HEK293T (cell line): Measurements from ENCODE around the gene ARFIP1.
A peak's percentile ranks its signal among the peaks of the same experiment; 100 is the strongest.

ENCODE experiments used
- CTCF ChIA-PET: fragments of 350-600 bp; formaldehyde crosslinking; extraction: SDS; loops from one replicate; lab custom pipeline; 2021; ENCODE audit warnings: antibody characterized with exemption, inconsistent platforms; lab: Yijun Ruan, JAX
- POLR2A ChIA-PET: fragments of 350-600 bp; formaldehyde crosslinking; extraction: SDS; loops from one replicate; lab custom pipeline; 2020; ENCODE audit warnings: antibody characterized with exemption, inconsistent platforms; lab: Yijun Ruan, JAX
- DNase-seq: peaks from one replicate; pipeline ENCODE4 v3.0.0; 2012; ENCODE audit warnings: mixed read lengths; ENCODE audit errors: extremely low spot score
- ARNT ChIP-seq: fragments of 450-650 bp; IDR thresholded peaks from 2 replicates; pipeline ENCODE4 v1.6.1; 2017; ENCODE audit warnings: mild to moderate bottlenecking
- BHLHE40 ChIP-seq: fragments of 450-650 bp; IDR thresholded peaks from 2 replicates; pipeline ENCODE4 v1.6.1; 2016; ENCODE audit warnings: mild to moderate bottlenecking, moderate library complexity, borderline replicate concordance
- CTBP1 ChIP-seq: fragments of 450-650 bp; IDR thresholded peaks from 2 replicates; pipeline ENCODE4 v1.6.1; 2016; ENCODE audit warnings: borderline replicate concordance
- ELF4 ChIP-seq: fragments of 450-650 bp; IDR thresholded peaks from 2 replicates; pipeline ENCODE4 v1.6.1; 2017; ENCODE audit warnings: antibody characterized with exemption
- FOXA1 ChIP-seq: fragments of 450-650 bp; IDR thresholded peaks from 2 replicates; pipeline ENCODE4 v1.6.1; 2016; ENCODE audit warnings: mild to moderate bottlenecking
- FOXK2 ChIP-seq: fragments of 450-650 bp; IDR thresholded peaks from 2 replicates; pipeline ENCODE4 v1.6.1; 2016; ENCODE audit warnings: mild to moderate bottlenecking
- FOXM1 ChIP-seq: fragments of 450-650 bp; IDR thresholded peaks from 2 replicates; pipeline ENCODE4 v1.6.1; 2017; ENCODE audit warnings: mild to moderate bottlenecking, borderline replicate concordance
- HDGF ChIP-seq: fragments of 450-650 bp; IDR thresholded peaks from 2 replicates; pipeline ENCODE4 v1.6.1; 2017; ENCODE audit warnings: antibody characterized with exemption, borderline replicate concordance
- L3MBTL2 ChIP-seq: fragments of 450-650 bp; conservative IDR thresholded peaks from 2 replicates; pipeline ENCODE4 v1.6.1; 2016; ENCODE audit warnings: mild to moderate bottlenecking
- LEF1 ChIP-seq: fragments of 450-650 bp; IDR thresholded peaks from 2 replicates; pipeline ENCODE4 v1.6.1; 2017; ENCODE audit warnings: mild to moderate bottlenecking, borderline replicate concordance
- NFRKB ChIP-seq: fragments of 450-650 bp; IDR thresholded peaks from 2 replicates; pipeline ENCODE4 v1.6.1; 2016; ENCODE audit warnings: mild to moderate bottlenecking, moderate library complexity
- PKNOX1 ChIP-seq: fragments of 450-650 bp; IDR thresholded peaks from 2 replicates; pipeline ENCODE4 v1.6.1; 2016
- SP1 ChIP-seq: fragments of 450-650 bp; IDR thresholded peaks from 2 replicates; pipeline ENCODE4 v1.6.1; 2017
- SUZ12 ChIP-seq: fragments of 450-650 bp; IDR thresholded peaks from 2 replicates; pipeline ENCODE4 v1.6.1; 2016; ENCODE audit warnings: mild to moderate bottlenecking
- TARDBP ChIP-seq: fragments of 450-650 bp; IDR thresholded peaks from 2 replicates; pipeline ENCODE4 v1.6.1; 2016
- ZNF384 ChIP-seq: fragments of 450-650 bp; IDR thresholded peaks from 2 replicates; pipeline ENCODE4 v1.6.1; 2016

The ARFIP1 gene

DNA sequence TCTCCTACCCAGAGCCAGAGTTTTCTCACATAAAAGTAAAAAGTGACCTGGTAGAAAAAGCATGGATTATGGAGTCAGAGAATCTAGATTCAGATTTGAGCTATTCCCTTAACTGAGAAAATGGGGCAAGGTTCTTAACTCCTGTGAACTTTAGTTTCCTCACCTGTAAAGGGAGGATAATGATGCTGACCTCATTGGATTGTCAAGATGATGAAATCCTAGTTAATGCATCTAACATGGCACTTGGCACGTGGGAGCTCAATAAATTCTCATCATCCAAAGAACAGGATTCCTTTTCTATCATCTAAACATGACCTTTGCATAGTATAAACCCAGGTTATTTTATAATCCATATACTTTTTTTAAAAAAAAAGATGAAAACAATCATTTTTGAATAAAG lies 175.0 kb downstream of the ARFIP1 start:
- POLR2A ChIA-PET, result no interaction called here

GRCh38 chr4:152956147-152956546 lies 176.4 kb downstream of the ARFIP1 start:
- no peak for TF ChIP-seq ARNT
- TF ChIP-seq LEF1, result no peak
- TF ChIP-seq SP1, result no peak
- no peak for TF ChIP-seq ELF4
- TF ChIP-seq SUZ12, result no peak
- TF ChIP-seq L3MBTL2, result no peak
- TF ChIP-seq FOXM1, result no peak
- TF ChIP-seq ZNF384, result no peak
- ChIA-PET POLR2A (interaction anchor here (0.8 kb wide), 1 partner anchor 20 kb away, joined by 3 read pairs; the partner anchor contains the start of gene FHDC1), CTCF (interaction anchor here (1.0 kb wide), 1 partner anchor 13 kb away, joined by 3 read pairs; no protein-coding TSS in a partner anchor)
- no peak for DNase-seq

More for the DNA sequence above, 175.0 kb downstream of the ARFIP1 start:
- DNase-seq, result no peak
- TF ChIP-seq ELF4, result no peak
- no peak for TF ChIP-seq FOXK2
- no peak for TF ChIP-seq TARDBP
- no peak for TF ChIP-seq CTBP1
- no peak for TF ChIP-seq PKNOX1
- TF ChIP-seq ARNT, result no peak
- no peak for TF ChIP-seq FOXA1
- TF ChIP-seq FOXM1, result no peak
- no peak for TF ChIP-seq LEF1
- no peak for TF ChIP-seq L3MBTL2
- no peak for TF ChIP-seq BHLHE40
- no peak for TF ChIP-seq HDGF
- TF ChIP-seq SUZ12, result no peak
- no peak for TF ChIP-seq ZNF384
- no peak for TF ChIP-seq NFRKB
- CTCF ChIA-PET, result interaction anchor here (0.5 to 1.3 kb wide), 2 partner anchors 9 to 750 kb away, joined by 3 to 5 read pairs; no protein-coding TSS in a partner anchor

- DNase-seq, result no peak
- ChIA-PET CTCF (interaction anchor here (1.0 kb wide), 1 partner anchor 13 kb away, joined by 3 read pairs; no protein-coding TSS in a partner anchor), POLR2A (interaction anchor here (0.8 to 1.1 kb wide), 2 partner anchors 12 to 21 kb away, joined by 3 read pairs; partner anchors contain the start of gene FHDC1)
- TF ChIP-seq LEF1, result no peak
- no peak for TF ChIP-seq FOXA1
- TF ChIP-seq ZNF384, result no peak
- TF ChIP-seq CTBP1, result no peak
- no peak for TF ChIP-seq TARDBP
- TF ChIP-seq L3MBTL2, result no peak
- no peak for TF ChIP-seq FOXM1
- TF ChIP-seq BHLHE40, result no peak
Observed at GRCh38 chr4:152956650-152957436, 177.1 kb downstream of the ARFIP1 start.

- TF ChIP-seq LEF1, result no peak
- TF ChIP-seq NFRKB, result no peak
- TF ChIP-seq ZNF384, result no peak
- no peak for TF ChIP-seq FOXK2
- no peak for TF ChIP-seq SP1
- no peak for TF ChIP-seq BHLHE40
- TF ChIP-seq L3MBTL2, result no peak
- TF ChIP-seq HDGF, result no peak
- no peak for TF ChIP-seq SUZ12
- TF ChIP-seq ELF4, result no peak
- TF ChIP-seq FOXA1, result no peak
- no peak for TF ChIP-seq TARDBP
- no peak for TF ChIP-seq PKNOX1
- ChIA-PET POLR2A (interaction anchor here (1.1 kb wide), 1 partner anchor 13 kb away, joined by 3 read pairs; no protein-coding TSS in a partner anchor), CTCF (no interaction called here)
- peak; percentile 35 for DNase-seq
Observed at GRCh38 chr4:152957437-152958171, 177.8 kb downstream of the ARFIP1 start.

GRCh38 chr4:152959080-152959479 lies 179.3 kb downstream of the ARFIP1 start:
- ChIA-PET CTCF (interaction anchor here (0.6 to 0.7 kb wide), 2 partner anchors 28 to 181 kb away, joined by 3 read pairs; no protein-coding TSS in a partner anchor), POLR2A (no interaction called here)
- no peak for DNase-seq
- TF ChIP-seq L3MBTL2 (no peak), ZNF384 (no peak), SP1 (no peak), FOXA1 (no peak), HDGF (no peak), TARDBP (no peak), ELF4 (no peak), FOXK2 (no peak), NFRKB (no peak), PKNOX1 (no peak), BHLHE40 (no peak), FOXM1 (no peak), CTBP1 (no peak), ARNT (no peak), LEF1 (no peak), SUZ12 (no peak)
